Measurements from ENCODE around the gene UXS1. TPM values are rescaled to one million over a fixed set of nuclear protein-coding genes. Genes with fewer than 3 reads are reported as not detected.

The UXS1 gene
- total and polyA plus RNA-seq, 9 of the 15 experiments (the other 6 are each of a cell fraction or from before 2014, with no cell fraction given), result 5.8 to 25.8 (median 15.0) TPM

DNA sequence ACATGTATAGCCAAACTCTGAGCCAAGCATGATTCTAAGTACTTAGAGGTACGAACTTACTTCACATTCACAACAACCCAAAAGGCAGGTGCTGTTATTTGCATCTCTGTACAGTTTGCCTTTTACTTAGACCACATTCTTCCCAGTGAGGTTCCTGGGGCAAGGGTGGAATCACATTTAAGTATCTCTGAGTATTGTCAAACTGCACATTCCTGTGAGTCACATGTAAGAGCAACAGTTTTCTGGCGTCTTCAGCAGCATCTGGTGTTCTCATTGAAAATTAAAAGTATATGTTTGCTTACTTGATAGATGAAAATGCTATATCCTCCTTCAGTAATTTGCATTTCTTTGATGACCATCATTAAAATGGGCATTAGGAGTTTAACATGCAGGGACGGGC lies 119.1 kb downstream of the UXS1 start:
- ATAC-seq, result no peak
- Histone ChIP-seq H3K9me1 (ENCODE audit: control insufficient read depth, insufficient read depth, low read length) (no peaks in the 10 kb centered on the region), H3K79me2 (ENCODE audit: control insufficient read depth, insufficient read depth, low read length) (no peaks in the 10 kb centered on the region), H4K20me1 (replicated peaks; ENCODE audit: control insufficient read depth, insufficient read depth, low read length) (no peaks in the 10 kb centered on the region), H2AFZ (ENCODE audit: low read depth, low read length) (no peak overlapping the region), H3K4me1 (replicated peaks in 1 of 2; ENCODE audit: control insufficient read depth in 2 of 2, insufficient read depth in 2 of 2, low read length in 2 of 2) (no peaks in the 10 kb centered on the region), H3K36me3 (ENCODE audit: control insufficient read depth, insufficient read depth, low read length) (no peaks in the 10 kb centered on the region), H3K27me3 (ENCODE audit: control insufficient read depth in 2 of 2, insufficient read depth in 2 of 2, low read length in 2 of 2) (peaks cover 27 to 38% of the 10 kb centered on the region in 2 experiments), H3K9ac (ENCODE audit: insufficient read depth in 1 of 2, low read depth in 2 of 2, low read length in 2 of 2) (no peak overlapping the region), H3K9me3 (replicated peaks; ENCODE audit: control insufficient read depth, insufficient read depth, low read depth, low read length) (no peaks in the 10 kb centered on the region), H3K27ac (ENCODE audit: extremely low read depth, low read depth, low read length) (no peak overlapping the region), H3K4me3 (no peak overlapping the region), H3K4me2 (ENCODE audit: insufficient read depth, low read length) (no peak overlapping the region)
- intact Hi-C loops (cut with micrococcal nuclease), result no loop called here
- BruUV-seq (replicated peaks), result no TSS peak
- whole genome bisulfite sequencing (ENCODE audit: insufficient coverage, low coverage, missing lambda C conversion rate), result 0% methylated on average over 3 of the region's 3 CpGs
- no peak for TF ChIP-seq GTF2E2 (tag; IDR thresholded peaks at IDR 0.05)
- TF ChIP-seq EZH2 (IDR thresholded peaks at IDR 0.05; ENCODE audit: borderline replicate concordance, low read depth, low read length), result no peak
- no peak for TF ChIP-seq LCOR (CRISPR knock-in tag; IDR thresholded peaks at IDR 0.05)
- no peak for TF ChIP-seq SNIP1 (IDR thresholded peaks at IDR 0.05; ENCODE audit: low read depth)
- TF ChIP-seq MCM3 (IDR thresholded peaks at IDR 0.05), result no peak
- no peak for TF ChIP-seq ZKSCAN3 (CRISPR knock-in tag; IDR thresholded peaks at IDR 0.05)
- TF ChIP-seq TAF7 (tag; IDR thresholded peaks at IDR 0.05), result no peak
- TF ChIP-seq NR1H2 (CRISPR knock-in tag; IDR thresholded peaks at IDR 0.05), result no peak
- no peak for TF ChIP-seq SMAD2 (IDR thresholded peaks at IDR 0.05; ENCODE audit: low read depth, low read length)
- ChIA-PET CTCF (ENCODE audit: low intra/inter-chr PET ratio) (no interaction called here), POLR2A (no interaction called here)
- no peak for DNase-seq (ENCODE audit: extremely low read depth in 1 of 4, low spot score in 3 of 4)
- in situ Hi-C loops (cut with MboI), result no loop called here
- FAIRE-seq, result no peak

All from K562 (cell line).